Calu3 (cell line): ENCODE measurements around the gene RPS16. TPM values are rescaled to one million over a fixed set of nuclear protein-coding genes. Genes with fewer than 3 reads are reported as not detected.

Experiments
- BruUV-seq: library from RNA; stranded (reverse); fragments of 400-500 nt; replicated peaks from 2 replicates; lab custom pipeline; 2021; lab: Mats Ljungman, UMichigan
- CTCF ChIA-PET: fragments of 300-600 bp; sonication (Branson Sonifier 250); formaldehyde crosslinking; loops from one replicate; lab custom pipeline; 2022; ENCODE audit warnings: antibody characterized with exemption; lab: Charles Lee
- DNase-seq: peaks from one replicate; pipeline ENCODE4 v3.0.0; 2022
- H3K27ac Mint-ChIP-seq: one replicate; pipeline ENCODE4 v1.8.0; 2022; ENCODE audit warnings: mixed read lengths; ENCODE audit not compliant: unreplicated experiment
- H3K27me3 Mint-ChIP-seq: one replicate; pipeline ENCODE4 v1.8.0; 2022; ENCODE audit warnings: mixed read lengths; ENCODE audit not compliant: unreplicated experiment
- H3K36me3 Mint-ChIP-seq: one replicate; pipeline ENCODE4 v1.8.0; 2022; ENCODE audit warnings: mild to moderate bottlenecking, moderate library complexity, mixed read lengths; ENCODE audit not compliant: insufficient read depth, unreplicated experiment
- H3K4me1 Mint-ChIP-seq: one replicate; pipeline ENCODE4 v1.8.0; 2022; ENCODE audit warnings: mild to moderate bottlenecking, low read depth, mixed read lengths; ENCODE audit not compliant: unreplicated experiment
- H3K4me3 Mint-ChIP-seq: one replicate; pipeline ENCODE4 v1.8.0; 2022; ENCODE audit warnings: mild to moderate bottlenecking, low read depth, moderate library complexity, mixed read lengths; ENCODE audit not compliant: unreplicated experiment
- H3K9me3 Mint-ChIP-seq: one replicate; pipeline ENCODE4 v1.8.0; 2022; ENCODE audit warnings: low read depth, mixed read lengths; ENCODE audit not compliant: unreplicated experiment
- CTCF ChIP-seq: fragments of 200-600 bp; IDR thresholded peaks from one replicate; pipeline ENCODE4 v1.8.0; 2022; ENCODE audit warnings: antibody characterized with exemption; ENCODE audit not compliant: unreplicated experiment
- intact Hi-C: fragments of 100-400 bp; cut with micrococcal nuclease; formaldehyde crosslinking; loops from one replicate; pipeline ENCODE4 v1.10.0; 2022; ENCODE audit not compliant: unreplicated experiment
- total RNA-seq: library from RNA; stranded (reverse); gene quantifications from 2 replicates; pipeline ENCODE4 v1.2.3, GENCODE V29; 2022

RPS16 gene
- total RNA-seq, 1 experiment from 2014 or later, result 1,929 TPM

- no TSS peak for BruUV-seq
- CTCF ChIA-PET, result interaction anchor here (0.7 to 2.2 kb wide), 3 partner anchors 8 to 59 kb away, joined by 3 to 10 read pairs (median 3); partner anchors contain the start of gene PLEKHG2
- Mint-ChIP-seq H3K36me3 (peaks cover 95% of the 10 kb centered on the region), H3K4me3 (peak overlapping the region; percentile 73), H3K27ac (peak overlapping the region; percentile 94), H3K27me3 (no peaks in the 10 kb centered on the region), H3K4me1 (peaks cover 68% of the 10 kb centered on the region), H3K9me3 (no peaks in the 10 kb centered on the region)
- intact Hi-C loops, result no loop called here
- no peak for TF ChIP-seq CTCF
- peak; percentile 99 for DNase-seq
These were observed 32.1 kb downstream of the RPS16 start for GRCh38 chr19:39403331-39404312.

- Mint-ChIP-seq H3K27ac (peak overlapping the region; percentile 94), H3K4me1 (peaks cover 68% of the 10 kb centered on the region), H3K27me3 (no peaks in the 10 kb centered on the region), H3K9me3 (no peaks in the 10 kb centered on the region), H3K36me3 (peaks cover 91% of the 10 kb centered on the region), H3K4me3 (peak overlapping the region; percentile 73)
- no peak for TF ChIP-seq CTCF
- DNase-seq, result peak; percentile 88
- CTCF ChIA-PET, result interaction anchor here (1.4 to 2.2 kb wide), 2 partner anchors 9 to 33 kb away, joined by 3 to 10 read pairs; partner anchors contain the start of genes PLEKHG2 and RPS16
- no TSS peak for BruUV-seq
- intact Hi-C loops, result no loop called here
These were observed 33.1 kb downstream of the RPS16 start for GRCh38 chr19:39402346-39403300.

GRCh38 chr19:39401549-39402345 lies 34.0 kb downstream of the RPS16 start:
- peak; percentile 56 for DNase-seq
- no peak for TF ChIP-seq CTCF
- H3K27me3 Mint-ChIP-seq, result no peaks in the 10 kb centered on the region
- CTCF ChIA-PET, result interaction anchor here (0.6 to 2.2 kb wide), 4 partner anchors 10 to 392 kb away, joined by 3 to 10 read pairs (median 4); partner anchors contain the start of genes PLEKHG2 and RPS16
- no peaks in the 10 kb centered on the region for H3K9me3 Mint-ChIP-seq
- peaks cover 90% of the 10 kb centered on the region for H3K36me3 Mint-ChIP-seq
- intact Hi-C loops, result no loop called here
- H3K4me3 Mint-ChIP-seq, result peak overlapping the region; percentile 73
- BruUV-seq, result no TSS peak
- peak overlapping the region; percentile 94 for H3K27ac Mint-ChIP-seq
- peaks cover 75% of the 10 kb centered on the region for H3K4me1 Mint-ChIP-seq
